Duodenal mucosa (tissue), 2 donors: Measurements from ENCODE around the gene MBTPS2.

Experiments used
- H3K27ac ChIP-seq: one replicate; pipeline ENCODE4 v1.7.0; 2013; ENCODE audit warnings: low read depth, low read length
- H3K27me3 ChIP-seq, 2 donors: one replicate each; pipeline ENCODE4 v1.7.0; 2013; ENCODE audit warnings: low read length in 2 of 2, control low read depth in 1 of 2; ENCODE audit not compliant: insufficient read depth in 2 of 2, control insufficient read depth in 1 of 2
- H3K36me3 ChIP-seq, 2 donors: one replicate each; pipeline ENCODE4 v1.7.0; 2013; ENCODE audit warnings: low read length in 2 of 2, control low read depth in 1 of 2; ENCODE audit not compliant: insufficient read depth in 2 of 2, control insufficient read depth in 1 of 2
- H3K4me1 ChIP-seq, 2 donors: one replicate each; pipeline ENCODE4 v1.7.0; 2013; ENCODE audit warnings: low read length in 2 of 2, control low read depth in 1 of 2; ENCODE audit not compliant: insufficient read depth in 2 of 2, control insufficient read depth in 1 of 2
- H3K4me3 ChIP-seq, 2 donors: one replicate each; pipeline ENCODE4 v1.7.0; 2013; ENCODE audit warnings: low read length in 2 of 2, low read depth in 1 of 2
- H3K9ac ChIP-seq, 2 donors: one replicate each; pipeline ENCODE4 v1.7.0; 2013; ENCODE audit warnings: low read length in 2 of 2, low read depth in 1 of 2
- H3K9me3 ChIP-seq, 2 donors: one replicate each; pipeline ENCODE4 v1.7.0; 2013; ENCODE audit warnings: low read length in 2 of 2, control low read depth in 1 of 2; ENCODE audit not compliant: control insufficient read depth in 1 of 2

The MBTPS2 gene

GRCh38 chrX:21885568-21885967, 46.2 kb downstream of the MBTPS2 start:
- no peak overlapping the region for H3K27ac ChIP-seq
- H3K27me3 ChIP-seq, result no peaks in the 10 kb centered on the region
- H3K9me3 ChIP-seq, result no peaks in the 10 kb centered on the region
- H3K4me1 ChIP-seq, result no peaks in the 10 kb centered on the region
- no peaks in the 10 kb centered on the region for H3K36me3 ChIP-seq
- no peak overlapping the region for H3K9ac ChIP-seq
- H3K4me3 ChIP-seq, result no peak overlapping the region

- no peaks in the 10 kb centered on the region for H3K4me1 ChIP-seq
- H3K9me3 ChIP-seq, result no peaks in the 10 kb centered on the region
- no peaks in the 10 kb centered on the region for H3K27me3 ChIP-seq
- H3K36me3 ChIP-seq, result no peaks in the 10 kb centered on the region
- no peak overlapping the region for H3K9ac ChIP-seq
- H3K4me3 ChIP-seq, result no peak overlapping the region
- H3K27ac ChIP-seq, result no peak overlapping the region
Measured at GRCh38 chrX:21905313-21905712, 65.9 kb downstream of the MBTPS2 start.

- Histone ChIP-seq H3K27me3 (no peaks in the 10 kb centered on the region), H3K4me1 (no peaks in the 10 kb centered on the region), H3K9me3 (no peaks in the 10 kb centered on the region), H3K36me3 (no peaks in the 10 kb centered on the region), H3K4me3 (no peak overlapping the region), H3K27ac (no peak overlapping the region), H3K9ac (no peak overlapping the region)
Measured at GRCh38 chrX:21905953-21906352, 66.5 kb downstream of the MBTPS2 start.

GRCh38 chrX:21907260-21907659, 67.8 kb downstream of the MBTPS2 start:
- Histone ChIP-seq H3K27me3 (no peaks in the 10 kb centered on the region), H3K9me3 (no peaks in the 10 kb centered on the region), H3K27ac (no peak overlapping the region), H3K4me3 (no peak overlapping the region), H3K4me1 (no peaks in the 10 kb centered on the region), H3K36me3 (no peaks in the 10 kb centered on the region), H3K9ac (no peak overlapping the region)

GRCh38 chrX:21911481-21911880, 72.1 kb downstream of the MBTPS2 start:
- no peak overlapping the region for H3K4me3 ChIP-seq
- no peaks in the 10 kb centered on the region for H3K9me3 ChIP-seq
- H3K9ac ChIP-seq, result no peak overlapping the region
- H3K27ac ChIP-seq, result no peak overlapping the region
- H3K4me1 ChIP-seq, result no peaks in the 10 kb centered on the region
- H3K27me3 ChIP-seq, result no peaks in the 10 kb centered on the region
- H3K36me3 ChIP-seq, result no peaks in the 10 kb centered on the region

- no peaks in the 10 kb centered on the region for H3K36me3 ChIP-seq
Measured at GRCh38 chrX:21912220-21912619, 72.8 kb downstream of the MBTPS2 start.

GRCh38 chrX:21912989-21913388, 73.6 kb downstream of the MBTPS2 start:
- no peaks in the 10 kb centered on the region for H3K27me3 ChIP-seq
- H3K27ac ChIP-seq, result no peak overlapping the region
- no peaks in the 10 kb centered on the region for H3K4me1 ChIP-seq
- H3K4me3 ChIP-seq, result no peak overlapping the region
- H3K9me3 ChIP-seq, result no peaks in the 10 kb centered on the region
- H3K36me3 ChIP-seq, result no peaks in the 10 kb centered on the region
- no peak overlapping the region for H3K9ac ChIP-seq

More at GRCh38 chrX:21912220-21912619, 72.8 kb downstream of the MBTPS2 start:
- no peak overlapping the region for H3K9ac ChIP-seq
- H3K27ac ChIP-seq, result no peak overlapping the region
- no peak overlapping the region for H3K4me3 ChIP-seq
- no peaks in the 10 kb centered on the region for H3K4me1 ChIP-seq
- no peaks in the 10 kb centered on the region for H3K9me3 ChIP-seq
- no peaks in the 10 kb centered on the region for H3K27me3 ChIP-seq

- no peaks in the 10 kb centered on the region for H3K9me3 ChIP-seq
- H3K36me3 ChIP-seq, result no peaks in the 10 kb centered on the region
- H3K4me1 ChIP-seq, result no peaks in the 10 kb centered on the region
- no peak overlapping the region for H3K27ac ChIP-seq
- no peaks in the 10 kb centered on the region for H3K27me3 ChIP-seq
- H3K9ac ChIP-seq, result no peak overlapping the region
- peak overlapping the region; percentile 28 to 30 for H3K4me3 ChIP-seq
Measured at GRCh38 chrX:21926116-21926515, 86.7 kb downstream of the MBTPS2 start.

GRCh38 chrX:21926527-21927278, 87.3 kb downstream of the MBTPS2 start:
- Histone ChIP-seq H3K27me3 (no peaks in the 10 kb centered on the region), H3K4me1 (no peaks in the 10 kb centered on the region), H3K9ac (no peak overlapping the region), H3K27ac (no peak overlapping the region), H3K36me3 (no peaks in the 10 kb centered on the region), H3K9me3 (no peaks in the 10 kb centered on the region), H3K4me3 (no peak overlapping the region)

GRCh38 chrX:21929209-21929608, 89.8 kb downstream of the MBTPS2 start:
- Histone ChIP-seq H3K4me3 (no peak overlapping the region), H3K27ac (no peak overlapping the region), H3K9me3 (no peaks in the 10 kb centered on the region), H3K9ac (no peak overlapping the region), H3K27me3 (no peaks in the 10 kb centered on the region), H3K4me1 (no peaks in the 10 kb centered on the region), H3K36me3 (no peaks in the 10 kb centered on the region)
